Ramos (cell line): ENCODE measurements around the gene KCTD3.

Experiments
- in situ Hi-C: fragments of 300-500 bp; cut with MboI; formaldehyde crosslinking; loops from one replicate; pipeline ENCODE4 v1.14.3; 2022; ENCODE audit warnings: low sequenced_read_pairs; ENCODE audit not compliant: unreplicated experiment

The KCTD3 gene

DNA sequence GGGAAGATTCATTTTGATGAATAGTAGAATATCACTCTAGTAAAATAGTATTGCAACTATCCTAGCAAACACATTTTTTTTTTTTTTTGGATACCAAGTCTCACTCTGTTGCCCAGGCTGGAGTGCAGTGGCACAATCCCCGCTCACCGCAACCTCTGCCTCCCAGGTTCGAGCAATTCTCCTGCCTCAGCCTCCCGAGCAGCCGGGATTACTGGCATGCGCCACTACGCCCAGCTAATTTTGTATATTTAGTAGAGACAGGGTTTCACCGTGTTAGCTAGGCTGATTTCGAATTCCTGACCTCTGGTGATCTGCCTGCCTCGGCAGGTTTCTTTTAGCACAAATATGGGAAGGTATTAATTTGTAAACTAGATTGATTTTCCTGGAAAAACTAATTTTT lies 33.8 kb downstream of the KCTD3 start:
- in situ Hi-C loops = no loop called here

DNA sequence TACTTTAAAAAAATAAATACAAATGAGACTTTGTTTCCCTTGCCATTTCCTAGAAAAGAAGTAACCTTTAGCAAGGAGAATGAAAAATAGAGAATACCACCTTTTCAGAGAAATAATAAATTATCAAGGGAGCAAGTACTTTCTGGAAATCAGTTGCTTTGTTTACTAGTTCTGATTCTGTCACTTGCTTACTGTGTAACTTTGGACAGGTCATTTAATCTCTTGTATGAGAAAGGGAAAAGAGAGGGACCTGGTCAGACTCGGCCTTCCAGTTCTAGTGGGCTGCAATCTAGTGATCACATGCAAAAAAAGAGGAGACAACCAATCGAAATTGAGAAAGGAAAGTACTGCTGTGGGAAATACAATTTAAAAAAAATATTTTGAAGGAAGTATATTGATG lies 34.2 kb downstream of the KCTD3 start:
- in situ Hi-C loops = no loop called here

DNA sequence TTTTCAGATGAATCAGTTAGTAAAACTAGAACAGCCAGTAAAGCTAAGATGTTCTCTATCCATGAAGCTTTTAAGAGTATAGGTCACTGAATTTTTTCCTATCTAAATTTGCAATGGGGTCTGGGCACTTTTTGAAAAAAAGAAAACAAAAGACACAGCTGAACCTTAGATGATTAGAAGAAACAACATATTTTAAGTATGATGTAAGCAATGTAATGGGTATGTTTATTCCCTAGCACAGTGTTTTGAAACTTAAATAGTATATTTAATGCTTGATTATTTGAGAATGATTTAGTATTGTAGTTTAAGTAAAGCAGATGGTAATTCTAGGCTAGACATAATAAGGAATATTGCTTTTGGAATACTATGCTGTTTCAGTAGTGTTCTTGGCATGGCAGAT lies 36.2 kb downstream of the KCTD3 start:
- in situ Hi-C loops = no loop called here

DNA sequence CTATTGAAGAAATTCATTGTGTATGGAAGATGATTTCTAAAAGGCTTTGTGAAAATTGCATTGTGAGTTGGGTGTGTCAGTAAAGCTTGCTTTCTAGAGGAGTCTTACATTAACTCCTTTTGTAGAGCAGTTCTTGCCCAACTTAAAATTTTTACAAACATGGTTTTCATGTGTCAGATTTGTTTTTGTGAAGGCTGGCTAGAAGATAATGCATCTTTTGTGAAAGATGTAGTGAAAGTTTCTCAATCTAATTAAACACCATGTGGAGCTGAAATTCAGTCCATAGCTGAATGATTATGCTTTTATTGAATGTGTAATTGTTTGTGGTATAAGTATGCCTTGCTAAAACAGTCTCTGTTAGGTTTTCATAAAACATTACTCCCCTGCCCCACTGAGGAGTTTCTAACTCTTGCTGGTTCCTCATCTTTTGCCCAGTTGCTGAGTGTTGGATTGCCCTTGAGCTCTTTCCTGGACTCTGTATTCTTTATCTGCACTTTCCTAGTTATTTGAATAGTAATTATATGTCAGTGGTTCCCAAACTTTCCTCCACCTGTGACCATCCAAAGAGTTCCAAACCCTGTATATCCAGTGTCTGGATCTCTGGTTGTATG lies 38.0 kb downstream of the KCTD3 start:
- in situ Hi-C loops = no loop called here

DNA sequence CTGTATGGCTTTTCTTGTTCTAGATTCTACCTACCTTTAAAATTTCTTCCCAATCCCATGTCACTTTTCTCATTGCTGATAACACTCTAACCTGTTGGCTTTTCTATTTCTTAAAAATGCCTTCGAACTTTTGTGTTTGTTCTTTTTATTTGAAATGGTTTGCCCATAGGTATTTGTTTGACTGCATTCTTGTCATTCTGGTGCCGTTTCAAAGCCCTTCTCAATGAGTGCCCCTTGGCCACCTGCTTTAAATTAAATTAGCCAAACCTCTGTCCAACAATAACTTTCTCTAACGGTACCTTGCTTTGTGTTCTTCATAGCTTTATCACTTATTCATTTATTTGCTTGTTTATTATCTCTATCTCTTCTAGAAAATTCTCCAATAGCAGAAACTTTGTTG lies 38.9 kb downstream of the KCTD3 start:
- in situ Hi-C loops = no loop called here

DNA sequence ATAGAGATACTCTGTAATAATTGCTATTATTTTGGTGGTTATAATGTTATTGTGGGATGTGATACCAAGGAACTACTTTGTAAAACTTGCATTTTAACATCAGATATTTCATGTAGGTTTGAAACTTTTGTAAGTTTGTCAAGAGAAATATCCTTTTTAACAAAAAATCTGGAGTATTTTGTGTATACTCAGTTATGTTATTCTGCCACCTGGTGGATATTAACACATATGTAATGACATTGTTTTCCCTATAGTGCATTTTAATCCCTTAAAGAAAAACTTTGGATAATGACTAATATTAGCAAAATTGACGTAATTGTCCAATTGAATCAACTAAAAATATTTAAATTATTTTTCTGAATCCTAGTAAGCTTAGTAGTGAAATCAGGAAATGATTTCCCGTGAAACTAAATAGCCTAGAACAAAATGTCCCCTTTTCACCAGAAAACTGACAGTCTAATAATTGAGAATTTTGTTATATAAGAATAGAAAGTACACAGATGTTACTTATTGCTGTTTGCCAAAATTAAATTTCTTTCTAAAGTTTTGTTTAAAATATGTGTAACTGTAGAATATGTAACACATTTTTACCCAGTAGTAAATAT lies 39.6 kb downstream of the KCTD3 start:
- in situ Hi-C loops = no loop called here

DNA sequence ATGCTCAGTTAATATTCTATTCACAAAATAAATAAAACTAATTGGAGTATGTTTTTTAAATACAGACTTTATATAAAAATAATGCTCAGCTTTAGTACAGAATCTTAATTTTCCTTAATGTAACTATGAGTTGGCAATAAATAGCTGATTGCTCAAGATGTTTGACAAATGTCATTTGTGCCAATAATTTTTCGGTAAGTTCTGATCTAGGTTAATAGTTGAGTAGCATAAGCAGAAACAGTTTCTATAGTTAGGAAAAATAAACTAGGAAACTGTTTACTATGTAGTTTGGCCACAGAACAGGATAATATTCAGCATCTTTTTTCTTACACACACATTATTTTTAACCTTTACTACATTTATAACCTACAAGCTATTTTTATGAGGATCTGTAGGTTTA lies 40.3 kb downstream of the KCTD3 start:
- in situ Hi-C loops = no loop called here

DNA sequence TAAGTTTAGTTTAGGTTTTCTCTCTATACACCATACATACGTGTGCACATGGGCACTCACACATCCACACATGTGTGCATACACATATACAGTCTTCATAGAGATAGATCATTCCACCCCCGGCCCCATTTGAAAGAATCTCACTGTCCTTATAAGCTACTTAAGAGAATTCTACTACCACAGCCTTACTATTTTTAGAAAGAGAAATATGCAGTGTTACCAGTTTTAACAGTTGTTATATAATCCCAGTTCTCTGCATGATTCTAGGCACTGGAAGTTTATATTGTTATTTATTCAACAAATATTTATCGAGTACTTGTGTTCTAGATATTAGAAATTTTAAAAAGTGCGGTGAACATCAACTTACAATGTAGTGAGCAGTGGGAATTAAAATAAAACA lies 41.5 kb downstream of the KCTD3 start:
- in situ Hi-C loops = no loop called here

DNA sequence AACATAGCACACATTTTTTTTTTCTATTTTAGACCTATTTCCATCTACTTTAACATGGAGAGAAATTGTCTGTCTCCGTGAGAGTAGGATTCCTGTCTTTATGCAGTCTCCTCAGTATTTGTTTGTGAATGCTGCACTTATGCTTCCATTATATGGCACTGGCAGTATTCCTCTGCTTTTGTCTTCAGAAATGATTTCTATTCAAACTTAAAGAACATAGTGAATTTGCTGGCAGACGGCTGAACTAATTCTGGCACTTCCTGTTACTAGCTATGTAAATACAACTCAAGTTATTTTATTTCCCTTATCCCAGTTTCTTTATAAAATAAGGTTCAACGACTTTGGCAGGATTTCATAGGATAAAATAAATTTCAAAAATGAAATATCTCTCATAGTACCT lies 45.3 kb downstream of the KCTD3 start:
- in situ Hi-C loops = no loop called here

DNA sequence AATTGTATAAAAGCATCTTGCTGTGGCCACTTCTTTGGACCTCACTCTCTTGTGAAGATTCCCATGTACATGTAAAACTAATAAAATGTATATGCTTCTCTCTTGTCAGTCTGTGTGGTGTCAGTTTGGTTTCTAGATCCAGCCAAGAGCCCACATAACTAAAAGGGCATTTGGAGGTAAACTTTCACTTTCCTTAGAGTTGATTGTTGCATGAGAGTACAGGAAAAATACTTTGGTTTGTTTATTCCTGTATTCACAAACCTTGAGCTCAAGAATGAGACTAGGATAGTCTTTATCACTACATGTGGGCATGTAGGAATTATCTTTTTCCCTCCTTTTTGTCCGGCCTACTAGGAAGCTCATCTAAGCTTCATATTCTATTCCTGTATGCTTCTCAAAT lies 50.9 kb downstream of the KCTD3 start:
- in situ Hi-C loops = no loop called here

DNA sequence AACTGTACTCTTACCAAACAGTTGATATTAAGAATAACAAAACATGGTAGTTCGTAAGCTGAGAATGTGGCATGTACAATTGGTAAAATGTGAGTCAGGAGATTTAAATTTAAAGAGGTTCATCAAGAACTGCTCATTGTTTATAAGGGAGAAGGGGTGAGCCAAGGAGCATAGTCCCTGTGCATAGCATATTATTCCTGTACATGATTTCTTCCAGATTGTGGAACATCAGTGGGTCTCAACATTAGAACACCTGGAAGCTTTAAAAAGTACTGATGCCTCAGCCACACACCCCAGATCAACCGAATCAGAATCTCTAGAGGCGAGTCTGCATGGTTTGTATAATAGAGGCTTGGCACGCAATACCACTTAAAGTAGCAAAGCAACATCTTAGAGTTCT lies 56.1 kb downstream of the KCTD3 start:
- in situ Hi-C loops = no loop called here

DNA sequence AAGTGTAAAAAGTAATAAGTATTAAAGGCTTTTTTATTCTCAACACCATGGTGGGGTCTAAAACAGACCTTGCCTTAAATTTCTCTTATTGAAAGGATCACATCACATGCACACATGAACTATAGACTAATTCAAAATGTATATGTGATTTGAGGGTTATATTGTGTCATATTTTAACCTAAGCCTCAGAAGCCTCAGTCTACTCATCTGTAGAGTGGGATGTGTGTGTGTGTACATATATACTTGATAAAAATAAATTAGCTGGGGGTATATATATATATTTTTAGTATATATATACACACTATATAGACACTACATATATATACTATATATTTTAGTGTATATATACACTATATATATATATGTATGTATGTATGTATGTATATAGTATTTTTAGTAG lies 58.8 kb downstream of the KCTD3 start:
- in situ Hi-C loops = no loop called here

DNA sequence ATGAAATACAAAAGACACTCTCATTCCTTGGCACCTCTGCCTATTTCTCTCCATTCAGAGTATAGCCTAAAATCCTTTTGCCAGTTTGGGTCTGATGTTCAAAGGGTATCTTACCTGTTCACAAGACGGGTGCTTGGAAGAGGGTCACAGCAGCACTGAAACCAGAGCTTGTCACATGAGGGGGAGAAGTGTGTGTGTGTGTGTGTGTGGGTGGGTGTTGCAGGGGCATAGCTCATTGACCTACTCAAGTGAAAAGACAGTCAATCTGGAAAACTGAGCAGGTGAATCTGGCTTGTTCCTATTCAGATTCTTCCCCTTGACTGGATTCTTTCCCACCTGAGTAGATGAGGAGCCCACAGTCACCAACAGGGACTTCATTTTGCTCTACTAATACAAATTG lies 63.9 kb downstream of the KCTD3 start:
- in situ Hi-C loops = no loop called here

DNA sequence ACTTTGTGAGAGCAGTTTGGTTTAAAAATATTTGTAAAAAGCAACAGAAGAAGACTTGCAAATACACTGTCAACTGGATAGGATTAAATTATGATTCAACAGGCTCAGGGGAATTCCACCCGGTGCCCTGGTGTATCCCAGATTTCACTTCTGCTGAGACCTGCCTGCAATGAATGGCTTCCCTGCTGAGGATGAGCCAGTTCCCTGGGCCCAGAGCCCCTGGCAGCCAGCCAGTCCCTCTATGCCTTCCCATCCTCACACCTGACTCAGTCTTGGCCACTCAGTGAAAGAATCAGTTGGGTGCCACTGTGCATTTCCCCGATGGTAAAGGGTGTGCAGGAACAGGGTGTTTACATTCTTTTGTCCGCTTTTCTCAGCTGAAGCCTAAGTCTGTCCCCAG lies 64.4 kb downstream of the KCTD3 start:
- in situ Hi-C loops = no loop called here

DNA sequence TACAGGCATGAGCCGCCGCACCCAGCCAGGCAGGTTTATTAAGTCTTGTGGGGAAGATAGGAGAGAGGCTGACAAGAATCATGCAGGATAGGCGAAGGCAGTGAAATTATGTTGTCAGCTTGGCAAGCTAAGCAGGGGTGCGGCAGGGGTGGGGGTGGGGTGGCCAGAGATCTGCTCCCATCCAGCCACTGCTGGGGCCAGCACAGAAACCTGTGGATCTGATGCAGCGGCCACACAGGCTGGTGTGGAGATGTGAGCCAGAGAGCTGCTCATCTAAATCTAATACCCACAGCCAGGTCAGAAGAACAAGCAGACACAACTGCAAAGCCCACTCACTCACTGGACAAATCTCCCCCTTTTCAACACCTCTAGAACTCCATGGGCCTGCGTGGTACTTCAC lies 68.7 kb downstream of the KCTD3 start:
- in situ Hi-C loops = no loop called here

DNA sequence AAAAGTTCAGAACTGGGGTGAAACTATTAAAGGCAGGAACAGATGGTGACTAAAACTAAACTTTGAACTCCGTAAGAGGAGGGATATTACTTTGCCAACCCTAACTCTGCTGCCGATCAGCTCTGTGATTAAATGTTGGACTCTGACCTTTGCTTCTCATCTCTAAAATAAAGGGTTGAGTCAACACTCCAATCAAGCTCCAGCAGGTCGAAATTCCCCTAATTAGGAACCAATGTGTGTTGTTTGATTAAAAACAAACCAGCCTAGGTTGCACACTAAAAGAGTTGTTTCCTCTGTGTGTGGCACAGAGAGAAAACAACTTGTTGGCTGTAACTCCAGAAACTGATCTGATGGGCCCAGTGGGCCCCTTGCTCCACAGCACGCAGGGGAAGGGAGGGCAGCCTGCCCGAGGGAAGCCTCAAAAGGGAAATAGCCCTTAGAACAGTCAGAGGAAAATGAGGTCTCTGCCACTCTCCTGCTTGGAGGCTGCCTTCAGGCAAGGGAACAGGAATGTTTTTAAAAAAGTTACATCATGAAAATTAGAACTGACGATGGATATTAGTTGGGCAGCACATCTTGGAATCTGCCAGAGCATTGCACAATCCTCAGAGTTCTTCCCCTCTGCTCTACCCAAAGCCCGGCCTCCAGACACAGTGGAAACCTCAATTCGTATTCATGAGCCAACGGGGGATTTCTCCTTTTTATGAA lies 69.3 kb downstream of the KCTD3 start:
- in situ Hi-C loops = no loop called here

DNA sequence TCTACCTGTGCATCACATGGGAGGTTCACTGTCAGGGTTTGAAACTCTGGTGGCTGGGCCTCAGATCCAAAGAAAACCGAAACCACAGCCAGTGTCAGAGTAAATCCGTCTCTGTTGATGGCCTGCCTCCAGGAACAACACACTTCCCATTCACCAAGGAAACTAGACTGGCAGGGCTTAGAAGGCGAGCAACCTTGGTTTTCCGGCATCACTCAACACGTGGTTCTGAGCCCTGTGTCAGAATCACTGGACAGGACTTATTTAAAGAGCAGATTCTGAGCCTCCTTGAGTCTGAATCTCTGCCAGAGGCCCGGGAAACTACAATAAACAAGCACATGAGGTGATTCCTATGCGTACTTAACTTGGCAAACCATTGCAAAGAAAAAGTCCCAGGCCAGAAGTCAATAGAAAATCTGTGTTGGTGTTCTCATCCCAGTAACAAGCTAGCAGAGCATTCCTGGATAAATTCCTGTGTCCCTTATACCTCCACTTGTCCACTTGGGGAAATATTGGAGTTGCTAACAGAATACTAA lies 70.0 kb downstream of the KCTD3 start:
- in situ Hi-C loops = no loop called here

DNA sequence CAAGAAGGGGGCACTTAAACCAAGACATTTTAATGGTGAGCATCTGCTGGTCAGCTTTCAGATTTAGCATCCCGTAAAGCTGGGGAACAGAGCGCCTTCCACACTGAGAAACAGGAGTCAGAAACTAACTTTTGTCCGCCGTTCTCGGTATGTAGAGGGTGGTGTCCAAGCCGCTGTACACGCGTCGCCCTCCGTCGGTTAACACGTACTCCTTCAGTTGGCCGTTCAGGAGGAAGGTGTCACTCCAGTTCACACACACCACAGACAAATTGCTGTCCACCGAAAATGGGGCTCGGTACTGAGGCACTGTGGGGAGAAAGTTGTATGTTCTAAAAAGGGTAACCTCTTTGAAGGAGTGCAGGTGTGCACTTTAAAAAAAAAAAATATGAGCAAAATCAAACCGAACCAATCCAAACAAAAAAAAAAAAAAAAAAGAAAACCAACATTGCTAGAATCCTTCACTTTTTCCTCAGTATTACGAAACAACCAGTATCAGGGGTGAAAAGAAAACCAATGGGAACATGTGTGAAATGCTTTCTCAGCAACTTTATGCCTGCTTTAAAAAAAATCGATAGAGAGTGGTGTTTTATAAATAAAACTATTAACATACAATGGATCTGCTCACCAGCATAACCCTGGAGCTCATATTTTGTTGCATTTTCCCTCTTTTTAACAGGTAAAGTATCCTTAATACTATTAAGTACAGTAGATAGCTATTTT lies 73.5 kb downstream of the KCTD3 start:
- in situ Hi-C loops = no loop called here

DNA sequence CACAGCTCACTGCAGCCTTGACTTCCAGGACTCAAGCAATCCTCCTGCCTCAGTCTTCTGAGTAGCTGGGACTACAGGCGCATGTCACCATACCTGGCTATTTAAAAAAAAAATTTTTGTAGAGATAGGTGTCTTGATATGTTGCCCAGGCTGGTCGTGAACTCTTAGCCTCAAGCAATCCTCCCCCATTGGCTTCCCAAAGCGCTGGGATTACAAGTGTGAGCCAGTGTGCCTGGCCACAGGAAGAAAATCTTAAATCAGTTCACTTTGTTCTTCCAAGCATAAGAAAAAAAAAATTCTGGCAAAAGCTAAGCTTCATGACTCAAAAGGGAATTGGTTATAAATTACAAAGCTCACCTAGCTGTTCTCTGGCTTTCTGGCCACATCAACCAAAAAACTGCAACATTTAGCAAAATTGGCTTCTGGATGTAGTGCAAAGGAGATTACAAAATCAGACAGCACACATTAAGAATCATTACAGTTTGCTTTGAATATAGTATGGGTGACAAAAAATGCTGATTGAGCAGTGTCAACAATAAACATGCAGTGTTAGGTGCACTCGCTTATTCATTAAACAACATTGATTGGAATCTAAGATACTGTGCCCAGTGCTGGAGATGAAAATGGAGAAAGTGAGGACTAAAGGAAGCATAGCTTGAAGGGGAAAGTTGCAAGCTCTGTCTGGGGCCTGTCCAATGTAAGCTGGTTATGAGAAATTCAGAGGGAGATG lies 76.7 kb downstream of the KCTD3 start:
- in situ Hi-C loops = no loop called here

DNA sequence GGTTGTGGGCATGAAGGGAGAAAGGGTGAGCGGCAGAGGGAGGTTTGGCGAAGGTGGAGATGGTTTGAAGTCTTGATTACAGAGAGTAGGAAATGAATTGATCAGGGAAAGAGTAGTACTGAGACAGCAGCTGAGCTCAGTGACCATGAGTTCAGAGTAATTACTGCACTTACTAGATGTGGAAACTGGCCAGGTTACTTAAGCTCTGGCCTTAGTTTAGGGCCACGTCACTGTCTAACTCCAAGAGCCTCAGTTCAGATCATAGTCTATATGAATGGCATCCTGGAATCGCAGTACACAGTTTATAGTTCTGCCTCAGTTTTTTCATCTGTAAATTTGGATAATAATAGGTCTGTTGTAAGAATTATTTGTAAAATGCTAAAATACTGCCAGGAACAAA lies 78.1 kb downstream of the KCTD3 start:
- in situ Hi-C loops = no loop called here
